Trophoblast cell (in vitro differentiated cells and primary cell): ENCODE results near the gene RBM11.

Source experiments
- DNase-seq, 2 donors: peaks; one replicate each; pipeline ENCODE4 v3.0.0-alpha.2; 2016
- H2AFZ ChIP-seq: 2 replicates; pipeline ENCODE4 v1.6.1; 2013; ENCODE audit warnings: low read length, moderate library complexity, mild to moderate bottlenecking; ENCODE audit not compliant: insufficient read depth, poor library complexity
- H2AK5ac ChIP-seq: 2 replicates; pipeline ENCODE4 v1.6.1; 2013; ENCODE audit warnings: mild to moderate bottlenecking, low read length
- H2BK120ac ChIP-seq: 2 replicates; pipeline ENCODE4 v1.6.1; 2013; ENCODE audit warnings: low read length, mild to moderate bottlenecking, moderate library complexity; ENCODE audit not compliant: insufficient read depth, poor library complexity
- H2BK12ac ChIP-seq: 2 replicates; pipeline ENCODE4 v1.6.1; 2013; ENCODE audit warnings: mild to moderate bottlenecking, low read length, moderate library complexity
- H2BK5ac ChIP-seq: 2 replicates; pipeline ENCODE4 v1.6.1; 2013; ENCODE audit warnings: low read length, low read depth, moderate library complexity, mild to moderate bottlenecking; ENCODE audit not compliant: poor library complexity
- H3K14ac ChIP-seq: 2 replicates; pipeline ENCODE4 v1.6.1; 2013; ENCODE audit warnings: mild to moderate bottlenecking, low read length
- H3K18ac ChIP-seq: 2 replicates; pipeline ENCODE4 v1.6.1; 2013; ENCODE audit warnings: mild to moderate bottlenecking, low read length
- H3K23ac ChIP-seq: 2 replicates; pipeline ENCODE4 v1.6.1; 2013; ENCODE audit warnings: low read length
- H3K27ac ChIP-seq: 2 replicates; pipeline ENCODE4 v1.5.1; 2013; ENCODE audit warnings: low read depth, mild to moderate bottlenecking, inconsistent platforms, low read length, moderate library complexity
- H3K27me3 ChIP-seq: 2 replicates; pipeline ENCODE4 v1.6.1; 2013; ENCODE audit warnings: inconsistent platforms, mild to moderate bottlenecking, low read length, moderate library complexity; ENCODE audit not compliant: insufficient read depth
- H3K36me3 ChIP-seq, 2 experiments: 1 replicate in 1 of 2; 2 replicates in 1 of 2; pipeline ENCODE4 v1.6.1; 2013; ENCODE audit warnings: low read length in 2 of 2, mild to moderate bottlenecking in 2 of 2, moderate library complexity in 1 of 2; ENCODE audit not compliant: insufficient read depth in 2 of 2, control insufficient read depth in 1 of 2
- H3K4ac ChIP-seq: 2 replicates; pipeline ENCODE4 v1.6.1; 2013; ENCODE audit warnings: low read depth, mild to moderate bottlenecking, low read length, moderate library complexity
- H3K4me1 ChIP-seq, 2 experiments: 1 replicate in 1 of 2; 2 replicates in 1 of 2; pipeline ENCODE4 v1.6.1; 2013; ENCODE audit warnings: low read length in 2 of 2, mild to moderate bottlenecking in 2 of 2, moderate library complexity in 1 of 2; ENCODE audit not compliant: insufficient read depth in 2 of 2, control insufficient read depth in 1 of 2
- H3K4me2 ChIP-seq: 2 replicates; pipeline ENCODE4 v1.6.1; 2013; ENCODE audit warnings: inconsistent platforms, mild to moderate bottlenecking, low read length, moderate library complexity
- H3K4me3 ChIP-seq: 2 replicates; pipeline ENCODE4 v1.5.1; 2013; ENCODE audit warnings: mild to moderate bottlenecking, low read depth, low read length, inconsistent platforms
- H3K79me1 ChIP-seq: one replicate; pipeline ENCODE4 v1.6.1; 2013; ENCODE audit warnings: low read length
- H3K79me2 ChIP-seq: 2 replicates; pipeline ENCODE4 v1.6.1; 2013; ENCODE audit warnings: low read length, mild to moderate bottlenecking; ENCODE audit not compliant: control insufficient read depth, insufficient read depth, poor library complexity
- H3K9ac ChIP-seq: 2 replicates; pipeline ENCODE4 v1.6.1; 2013; ENCODE audit warnings: mild to moderate bottlenecking, low read length
- H3K9me3 ChIP-seq: 2 replicates; pipeline ENCODE4 v1.6.1; 2013; ENCODE audit warnings: low read depth, mild to moderate bottlenecking, control low read depth, inconsistent platforms, low read length; ENCODE audit not compliant: insufficient read depth
- H4K12ac ChIP-seq: 2 replicates; pipeline ENCODE4 v1.6.1; 2013; ENCODE audit warnings: low read depth, mild to moderate bottlenecking, low read length, moderate library complexity
- H4K8ac ChIP-seq: 2 replicates; pipeline ENCODE4 v1.6.1; 2013; ENCODE audit warnings: low read depth, mild to moderate bottlenecking, low read length, moderate library complexity
- H4K91ac ChIP-seq: one replicate; pipeline ENCODE4 v1.6.1; 2013; ENCODE audit warnings: low read depth, mild to moderate bottlenecking, low read length, moderate library complexity
- WGBS: extraction: QIAGEN DNeasy Blood & Tissue Kit; methylation state at CpG from one replicate; pipeline ENCODE4 v1.1.7; 2013; ENCODE audit warnings: missing lambda C conversion rate; ENCODE audit not compliant: insufficient read length, insufficient coverage; ENCODE audit errors: extremely low coverage; 5-methylcytosine and 5-hydroxymethylcytosine counted together

RBM11 gene

GRCh38 chr21:14213164-14213563 is 2.8 kb upstream of the RBM11 start:
- H2BK5ac ChIP-seq = no peak overlapping the region
- H3K4ac ChIP-seq = no peak overlapping the region
- DNase-seq = no peak
- H3K9me3 ChIP-seq = no peaks in the 10 kb centered on the region
- H4K8ac ChIP-seq = no peak overlapping the region
- no peak overlapping the region for H3K18ac ChIP-seq
- no peak overlapping the region for H3K4me3 ChIP-seq
- H3K27me3 ChIP-seq = no peaks in the 10 kb centered on the region
- no peaks in the 10 kb centered on the region for H3K79me2 ChIP-seq
- H3K14ac ChIP-seq = no peak overlapping the region
- H3K4me2 ChIP-seq = no peak overlapping the region
- no peak overlapping the region for H4K91ac ChIP-seq
- H3K9ac ChIP-seq = no peak overlapping the region
- no peak overlapping the region for H3K27ac ChIP-seq
- H3K4me1 ChIP-seq = peaks cover 0 to 5% of the 10 kb centered on the region in 2 experiments
- no peaks in the 10 kb centered on the region for H3K36me3 ChIP-seq
- H3K23ac ChIP-seq = no peak overlapping the region
- H4K12ac ChIP-seq = no peak overlapping the region
- no peak overlapping the region for H2BK12ac ChIP-seq
- H2AFZ ChIP-seq = no peak overlapping the region
- H3K79me1 ChIP-seq = no peaks in the 10 kb centered on the region
- no peak overlapping the region for H2BK120ac ChIP-seq
- no peak overlapping the region for H2AK5ac ChIP-seq

GRCh38 chr21:14223365-14223764 is 7.4 kb downstream of the RBM11 start:
- no peak overlapping the region for H4K91ac ChIP-seq
- H2AFZ ChIP-seq = no peak overlapping the region
- no peaks in the 10 kb centered on the region for H3K36me3 ChIP-seq
- DNase-seq = peak in 1 of 2 donors; percentile 50
- no peaks in the 10 kb centered on the region for H3K27me3 ChIP-seq
- no peak overlapping the region for H3K4me2 ChIP-seq
- no peaks in the 10 kb centered on the region for H3K9me3 ChIP-seq
- no peak overlapping the region for H4K12ac ChIP-seq
- no peak overlapping the region for H2BK5ac ChIP-seq
- no peak overlapping the region for H2BK12ac ChIP-seq
- H2AK5ac ChIP-seq = no peak overlapping the region
- H4K8ac ChIP-seq = no peak overlapping the region
- H3K23ac ChIP-seq = no peak overlapping the region
- H3K27ac ChIP-seq = no peak overlapping the region
- H3K4me1 ChIP-seq = no peaks in the 10 kb centered on the region
- H3K4ac ChIP-seq = no peak overlapping the region
- no CpG with 5 or more reads among the region's 1 CpG for WGBS
- H3K18ac ChIP-seq = no peak overlapping the region
- H3K9ac ChIP-seq = no peak overlapping the region
- no peaks in the 10 kb centered on the region for H3K79me1 ChIP-seq
- H3K14ac ChIP-seq = no peak overlapping the region
- no peak overlapping the region for H3K4me3 ChIP-seq
- H3K79me2 ChIP-seq = no peaks in the 10 kb centered on the region
- H2BK120ac ChIP-seq = no peak overlapping the region

- Histone ChIP-seq H3K4me2 (no peak overlapping the region), H3K18ac (no peak overlapping the region), H2BK12ac (no peak overlapping the region), H2AK5ac (no peak overlapping the region), H3K27me3 (no peaks in the 10 kb centered on the region), H3K14ac (no peak overlapping the region), H3K79me2 (no peaks in the 10 kb centered on the region), H3K23ac (no peak overlapping the region), H2BK120ac (no peak overlapping the region), H3K4ac (no peak overlapping the region), H3K9ac (no peak overlapping the region), H3K4me1 (no peaks in the 10 kb centered on the region), H4K12ac (no peak overlapping the region), H2BK5ac (no peak overlapping the region), H3K9me3 (peaks cover 6% of the 10 kb centered on the region), H4K91ac (no peak overlapping the region), H3K36me3 (no peaks in the 10 kb centered on the region), H3K4me3 (no peak overlapping the region), H4K8ac (no peak overlapping the region), H3K27ac (no peak overlapping the region), H3K79me1 (no peaks in the 10 kb centered on the region), H2AFZ (no peak overlapping the region)
- WGBS = no CpG with 5 or more reads among the region's 1 CpG
- DNase-seq = no peak
These were observed 13.4 kb downstream of the RBM11 start for GRCh38 chr21:14229399-14229798.

GRCh38 chr21:14235101-14235500 is 19.1 kb downstream of the RBM11 start:
- no CpG with 5 or more reads among the region's 5 CpGs for WGBS
- Histone ChIP-seq H2AFZ (no peak overlapping the region), H3K4ac (no peak overlapping the region), H3K4me2 (no peak overlapping the region), H4K8ac (no peak overlapping the region), H3K14ac (no peak overlapping the region), H2BK12ac (no peak overlapping the region), H3K9me3 (no peaks in the 10 kb centered on the region), H3K4me1 (no peaks in the 10 kb centered on the region), H3K18ac (no peak overlapping the region), H3K79me2 (no peaks in the 10 kb centered on the region), H3K27me3 (no peaks in the 10 kb centered on the region), H2AK5ac (no peak overlapping the region), H2BK5ac (no peak overlapping the region), H2BK120ac (no peak overlapping the region), H3K9ac (no peak overlapping the region), H3K23ac (no peak overlapping the region), H3K4me3 (no peak overlapping the region), H4K12ac (no peak overlapping the region), H3K27ac (no peak overlapping the region), H3K79me1 (no peaks in the 10 kb centered on the region), H4K91ac (no peak overlapping the region), H3K36me3 (no peaks in the 10 kb centered on the region)
- DNase-seq = no peak
